GM23338 (cell line): ENCODE results near the gene LGI1.

Experiments used
- EZH2 ChIP-seq: fragments of 200-600 bp; sonication (generic); IDR thresholded peaks from one replicate; pipeline ENCODE4 v1.8.0; 2017; ENCODE audit warnings: antibody characterized with exemption, mild to moderate bottlenecking, low read depth; ENCODE audit not compliant: unreplicated experiment
- POLR2AphosphoS5 ChIP-seq: IDR thresholded peaks from 2 replicates; pipeline ENCODE4 v1.6.1; 2016; ENCODE audit warnings: antibody characterized with exemption, low read depth
- TF ChIP-seq, protein P1 (sequence below), 2 experiments: fragments of 200-600 bp in 1 of 2; sonication (generic) in 1 of 2; conservative IDR thresholded peaks; 2 replicates each; pipeline versions ENCODE4 v1.5.1 to v1.6.1; 2016 to 2017; ENCODE audit warnings: antibody characterized with exemption in 2 of 2, low read depth in 2 of 2, mild to moderate bottlenecking in 2 of 2, moderate library complexity in 1 of 2

DNA sequence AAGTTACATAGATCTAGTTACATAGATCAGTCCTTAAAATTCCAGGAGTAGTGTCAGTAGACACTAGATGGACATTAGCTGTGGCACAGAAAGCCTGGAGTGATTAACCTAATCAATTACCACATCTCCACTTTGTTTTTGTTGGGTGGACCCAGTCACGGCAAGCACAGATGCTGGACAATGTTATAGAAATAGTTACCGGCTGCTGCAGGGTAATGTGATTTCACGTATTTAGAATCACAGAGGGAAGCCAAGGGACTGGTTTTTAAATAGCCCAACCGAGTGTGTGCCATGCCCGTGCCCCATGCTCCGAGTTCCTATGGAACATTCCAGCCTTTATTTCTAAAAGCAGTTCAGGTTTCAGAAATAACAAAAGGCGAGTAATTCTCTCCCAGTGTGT is 2.8 kb downstream of the LGI1 start:
- TF ChIP-seq, protein P1, sequence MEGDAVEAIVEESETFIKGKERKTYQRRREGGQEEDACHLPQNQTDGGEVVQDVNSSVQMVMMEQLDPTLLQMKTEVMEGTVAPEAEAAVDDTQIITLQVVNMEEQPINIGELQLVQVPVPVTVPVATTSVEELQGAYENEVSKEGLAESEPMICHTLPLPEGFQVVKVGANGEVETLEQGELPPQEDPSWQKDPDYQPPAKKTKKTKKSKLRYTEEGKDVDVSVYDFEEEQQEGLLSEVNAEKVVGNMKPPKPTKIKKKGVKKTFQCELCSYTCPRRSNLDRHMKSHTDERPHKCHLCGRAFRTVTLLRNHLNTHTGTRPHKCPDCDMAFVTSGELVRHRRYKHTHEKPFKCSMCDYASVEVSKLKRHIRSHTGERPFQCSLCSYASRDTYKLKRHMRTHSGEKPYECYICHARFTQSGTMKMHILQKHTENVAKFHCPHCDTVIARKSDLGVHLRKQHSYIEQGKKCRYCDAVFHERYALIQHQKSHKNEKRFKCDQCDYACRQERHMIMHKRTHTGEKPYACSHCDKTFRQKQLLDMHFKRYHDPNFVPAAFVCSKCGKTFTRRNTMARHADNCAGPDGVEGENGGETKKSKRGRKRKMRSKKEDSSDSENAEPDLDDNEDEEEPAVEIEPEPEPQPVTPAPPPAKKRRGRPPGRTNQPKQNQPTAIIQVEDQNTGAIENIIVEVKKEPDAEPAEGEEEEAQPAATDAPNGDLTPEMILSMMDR (conservative IDR thresholded peaks at IDR 0.05; ENCODE audit: low read depth in 2 of 2), result no peak
- TF ChIP-seq POLR2AphosphoS5 (no peak), EZH2 (no peak)
